Keratinocyte (primary cell): Measurements from ENCODE around the gene S100A14. TPM values are rescaled to one million over a fixed set of nuclear protein-coding genes. Genes with fewer than 3 reads are reported as not detected.

ENCODE experiments used
- DNase-seq: peaks from one replicate; pipeline ENCODE4 v3.0.0-alpha.2; 2011; ENCODE audit warnings: low read depth, missing footprints, low spot score
- FAIRE-seq: peaks from 2 replicates; lab custom pipeline; 2011; peaks lifted over from hg19 to GRCh38; lab: Jason Lieb, UNC
- H2AFZ ChIP-seq: 2 replicates; pipeline ENCODE4 v1.6.0; 2012; ENCODE audit warnings: low read length, control low read depth, inconsistent platforms; ENCODE audit not compliant: control insufficient read depth
- H3K27ac ChIP-seq: 2 replicates; pipeline ENCODE4 v1.5.1; 2011; ENCODE audit warnings: low read length; ENCODE audit not compliant: control insufficient read depth, insufficient read depth
- H3K27me3 ChIP-seq: 3 replicates; pipeline ENCODE4 v1.6.0; 2011; ENCODE audit warnings: low read length; ENCODE audit not compliant: control insufficient read depth, insufficient read depth; ENCODE audit errors: extremely low read depth
- H3K36me3 ChIP-seq, 2 experiments: 2 replicates in 1 of 2; 3 replicates in 1 of 2; pipeline ENCODE4 v1.5.1; 2011; ENCODE audit warnings: low read length in 2 of 2, mild to moderate bottlenecking in 1 of 2; ENCODE audit not compliant: control insufficient read depth in 2 of 2, insufficient read depth in 2 of 2; ENCODE audit errors: extremely low read depth in 1 of 2
- H3K4me1 ChIP-seq: 3 replicates; pipeline ENCODE4 v1.5.1; 2011; ENCODE audit warnings: low read length; ENCODE audit not compliant: control insufficient read depth, insufficient read depth; ENCODE audit errors: extremely low read depth
- H3K4me2 ChIP-seq: 3 replicates; pipeline ENCODE4 v1.6.0; 2011; ENCODE audit warnings: low read depth, low read length; ENCODE audit not compliant: control insufficient read depth, insufficient read depth; ENCODE audit errors: extremely low read depth
- H3K4me3 ChIP-seq, 3 experiments: fragments of 200-600 bp in 1 of 3; sonication (generic) in 1 of 3; 2 replicates in 2 of 3; 3 replicates in 1 of 3; pipeline ENCODE4 v1.5.1; 2011 to 2016; ENCODE audit warnings: low read length in 3 of 3, mild to moderate bottlenecking in 3 of 3, control low read depth in 2 of 3, inconsistent platforms in 1 of 3, low read depth in 1 of 3, mixed read lengths in 1 of 3, mixed run types in 1 of 3, moderate library complexity in 1 of 3; ENCODE audit not compliant: control insufficient read depth in 2 of 3, insufficient read depth in 2 of 3; ENCODE audit errors: extremely low read depth in 1 of 3
- H3K79me2 ChIP-seq: 2 replicates; pipeline ENCODE4 v1.6.0; 2012; ENCODE audit warnings: low read length; ENCODE audit not compliant: control insufficient read depth, insufficient read depth
- H3K9ac ChIP-seq: 3 replicates; pipeline ENCODE4 v1.6.0; 2011; ENCODE audit warnings: low read length; ENCODE audit not compliant: control insufficient read depth, insufficient read depth; ENCODE audit errors: extremely low read depth
- H3K9me1 ChIP-seq: 3 replicates; pipeline ENCODE4 v1.6.0; 2011; ENCODE audit warnings: low read length; ENCODE audit not compliant: control insufficient read depth, insufficient read depth; ENCODE audit errors: extremely low read depth
- H3K9me3 ChIP-seq: 2 replicates; pipeline ENCODE4 v1.5.1; 2012; ENCODE audit warnings: low read depth, low read length; ENCODE audit not compliant: control insufficient read depth
- H4K20me1 ChIP-seq: 3 replicates; pipeline ENCODE4 v1.6.0; 2011; ENCODE audit warnings: low read length; ENCODE audit not compliant: control insufficient read depth, insufficient read depth; ENCODE audit errors: extremely low read depth
- CTCF ChIP-seq, 3 experiments: IDR thresholded peaks in 1 of 3; conservative IDR thresholded peaks in 1 of 3; optimal IDR thresholded peaks in 1 of 3; 2 replicates in 2 of 3; 3 replicates in 1 of 3; pipeline versions ENCODE3 to v1.5.1; 2011; ENCODE audit warnings: low read length in 3 of 3, mild to moderate bottlenecking in 3 of 3, moderate library complexity in 2 of 3, control low read depth in 1 of 3, inconsistent platforms in 1 of 3; ENCODE audit not compliant: insufficient read depth in 2 of 3; ENCODE audit errors: extremely low read depth in 1 of 3
- EZH2 ChIP-seq: IDR thresholded peaks from one replicate; pipeline ENCODE4 v1.6.1; 2012; ENCODE audit warnings: inconsistent platforms, mild to moderate bottlenecking, low read length, moderate library complexity
- dilution Hi-C: fragments of 300-500 bp; cut with MboI; formaldehyde crosslinking; loops from one replicate; pipeline ENCODE4 v1.7.0; 2020; ENCODE audit warnings: low sequenced_read_pairs; ENCODE audit not compliant: extremely low pct_ligation_motif_present
- polyA plus RNA-seq, 5 experiments: library from polyadenylated mRNA; depleted of rRNA in 3 of 5; stranded (reverse) in 3 of 5; stranded (forward) in 1 of 5; unstranded in 1 of 5; fragments of >200 nt; gene quantifications; 1 replicate in 1 of 5; 2 replicates in 3 of 5; 3 replicates in 1 of 5; pipeline versions ENCODE4 v1.2.1 to v1.2.3, GENCODE V29; 2011 to 2012; ENCODE audit warnings: missing spikeins in 2 of 5, low read depth in 1 of 5, low replicate concordance in 1 of 5

The S100A14 gene
- polyA plus RNA-seq, 1 donor (not counting 4 experiments of a cell fraction or from before 2014, with no cell fraction given), result 1,394 TPM

DNA sequence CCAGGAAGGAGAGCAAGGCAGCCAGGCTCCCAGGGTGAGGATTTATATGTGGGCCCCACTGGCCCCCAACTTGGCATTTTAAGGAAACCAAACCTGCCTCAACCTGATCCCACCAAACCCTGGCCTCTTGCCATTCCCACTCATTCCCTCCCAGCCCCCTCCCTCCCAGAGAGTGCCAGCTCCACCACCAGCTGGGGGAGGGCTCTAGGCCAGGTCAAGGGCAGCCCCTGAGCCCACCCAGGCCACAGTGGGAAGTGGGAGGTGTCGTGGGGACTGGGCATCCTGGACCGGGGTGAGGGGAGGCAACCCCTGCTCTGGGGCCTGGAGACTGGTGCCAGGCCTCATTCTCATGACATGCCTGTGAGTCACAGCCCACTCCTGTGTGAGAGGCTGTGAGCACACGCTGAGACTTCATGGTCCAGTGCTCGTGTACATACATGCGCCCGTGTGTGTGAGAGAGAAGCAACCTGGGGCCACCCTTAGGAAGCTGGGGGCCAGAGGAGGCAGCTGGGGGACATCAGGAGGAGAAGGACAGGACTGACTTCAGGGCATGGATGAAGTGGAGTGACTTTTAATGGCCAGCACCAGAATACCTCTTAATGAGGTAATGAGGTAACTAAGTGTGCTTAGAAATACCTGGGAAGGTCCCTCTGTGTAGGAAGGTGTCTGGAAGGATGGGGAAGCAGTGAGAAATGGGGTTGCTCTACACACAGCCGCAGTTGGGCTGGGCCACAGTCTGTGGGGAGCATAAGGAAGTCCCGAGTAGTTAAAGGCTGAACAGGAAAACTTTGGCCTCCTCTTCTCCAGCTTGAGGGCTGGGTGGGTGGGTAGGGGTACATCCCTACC is 50.4 kb downstream of the S100A14 start, which contains the start of gene S100A2:
S100A2 (minus strand) TSS at position 316 of the 846 bp plus-strand sequence. CDS start 1,967 bp downstream, outside the sequence.
- Histone ChIP-seq H3K9me3 (no peaks in the 10 kb centered on the region), H3K4me3 (peak within 1 kb of the TSS; percentile 61 to 99 (median 86)), H4K20me1 (peaks cover 21% of the 10 kb centered on the region), H3K9ac (peak within 1 kb of the TSS; percentile 99), H3K79me2 (peaks cover 21% of the 10 kb centered on the region), H3K9me1 (no peaks in the 10 kb centered on the region), H3K27me3 (no peaks in the 10 kb centered on the region), H3K27ac (peak within 1 kb of the TSS; percentile 100), H3K36me3 (peaks cover 14 to 29% of the 10 kb centered on the region in 2 experiments), H3K4me2 (peak within 1 kb of the TSS; percentile 97), H2AFZ (no peak within 1 kb of the TSS), H3K4me1 (peaks cover 29% of the 10 kb centered on the region)
- FAIRE-seq (peak; percentile 90), DNase-seq (peak; percentile 99)
- TF ChIP-seq CTCF (optimal IDR thresholded peaks at IDR 0.05 in 1 of 3, IDR thresholded peaks at IDR 0.05 in 1 of 3, conservative IDR thresholded peaks at IDR 0.05 in 1 of 3; ENCODE audit: extremely low read depth in 1 of 3, insufficient read depth in 2 of 3, low read length in 3 of 3) (no peak), EZH2 (no peak)
- dilution Hi-C loops, result no loop called here

Other genes with a start within 250 kb of the S100A14 start
- gene S100A12, start 240.7 kb downstream of the S100A14 start, polyA plus RNA-seq, result 0.65 to 6.3 TPM (median 1.5 TPM) in 3 replicates
- 99.7 to 1,918 TPM (median 403 TPM) in 3 replicates for gene S100A8, start 225.3 kb downstream of the S100A14 start, polyA plus RNA-seq
- 0.01 TPM in 1 of 3 replicates, not detected in the others for gene S100A7A, start 199.8 kb downstream of the S100A14 start, polyA plus RNA-seq
- 13.1 to 31.2 TPM (median 16.0 TPM) in 3 replicates for gene S100A7, start 155.7 kb downstream of the S100A14 start, polyA plus RNA-seq
- gene S100A6, start 80.3 kb downstream of the S100A14 start, polyA plus RNA-seq, result 1,608 to 5,801 TPM (median 2,598 TPM) in 3 replicates
- gene S100A5, start 75.4 kb downstream of the S100A14 start, polyA plus RNA-seq, result 0.20 to 0.76 TPM (median 0.24 TPM) in 3 replicates
- 21.4 to 40.2 TPM (median 26.7 TPM) in 3 replicates for gene S100A4, start 70.5 kb downstream of the S100A14 start, polyA plus RNA-seq
- gene S100A3, start 67.1 kb downstream of the S100A14 start, polyA plus RNA-seq, result 12.6 to 24.0 TPM (median 15.1 TPM) in 3 replicates
- gene S100A2, start 50.5 kb downstream of the S100A14 start, polyA plus RNA-seq, result 10,013 to 12,757 TPM (median 12,412 TPM) in 3 replicates
- 1,620 to 2,357 TPM (median 2,299 TPM) in 3 replicates for gene S100A16, start 3.2 kb downstream of the S100A14 start, polyA plus RNA-seq
- 215 to 276 TPM (median 228 TPM) in 3 replicates for gene S100A13, start 11.2 kb upstream of the S100A14 start, polyA plus RNA-seq
- 0.12 to 0.15 TPM in 2 of 3 replicates, not detected in the other for gene S100A1, start 12.1 kb upstream of the S100A14 start, polyA plus RNA-seq
- gene CHTOP, start 17.7 kb upstream of the S100A14 start, polyA plus RNA-seq, result 46.7 to 68.6 TPM (median 56.0 TPM) in 3 replicates
- 48.6 to 52.1 TPM (median 49.4 TPM) in 3 replicates for gene SNAPIN, start 42.4 kb upstream of the S100A14 start, polyA plus RNA-seq
- gene ILF2, start 54.7 kb upstream of the S100A14 start, polyA plus RNA-seq, result 185 to 256 TPM (median 232 TPM) in 3 replicates
- not detected in 3 replicates for gene NPR1, start 62.4 kb upstream of the S100A14 start, polyA plus RNA-seq
- 24.6 to 34.5 TPM (median 26.0 TPM) in 3 replicates for gene INTS3, start 111.7 kb upstream of the S100A14 start, polyA plus RNA-seq
- gene SLC27A3, start 159.1 kb upstream of the S100A14 start, polyA plus RNA-seq, result 7.4 to 9.6 TPM (median 8.2 TPM) in 3 replicates